GM23338 (cell line): ENCODE measurements around the gene BRME1. TPM values are rescaled to one million over a fixed set of nuclear protein-coding genes. Genes with fewer than 3 reads are reported as not detected.

Experiments
- CREB1 ChIP-seq: fragments of 250-450 bp; sonication (Bioruptor Pico); IDR thresholded peaks from 2 replicates; pipeline ENCODE4 v1.5.0; 2020; ENCODE audit warnings: low read depth, mild to moderate bottlenecking, moderate library complexity
- EZH2phosphoT487 ChIP-seq: fragments of 200-600 bp; sonication (generic); IDR thresholded peaks from one replicate; pipeline ENCODE4 v1.8.1; 2018; ENCODE audit warnings: antibody characterized with exemption; ENCODE audit not compliant: unreplicated experiment
- JUNB ChIP-seq: IDR thresholded peaks from one replicate; pipeline ENCODE4 v1.6.1; 2016; ENCODE audit warnings: antibody characterized with exemption; ENCODE audit not compliant: unreplicated experiment
- NANOG ChIP-seq: IDR thresholded peaks from 2 replicates; pipeline ENCODE4 v1.6.1; 2016; ENCODE audit warnings: antibody characterized with exemption, borderline replicate concordance
- STAT1 ChIP-seq: IDR thresholded peaks from one replicate; pipeline ENCODE4 v1.6.1; 2016; ENCODE audit warnings: antibody characterized with exemption; ENCODE audit not compliant: unreplicated experiment
- ZNF114 ChIP-seq: fragments of 250-450 bp; sonication (Bioruptor Pico); IDR thresholded peaks from 2 replicates; pipeline ENCODE4 v1.5.0; 2020; ENCODE audit warnings: mild to moderate bottlenecking, moderate library complexity
- polyA plus RNA-seq: library from polyadenylated mRNA; unstranded; fragments of >200 nt; fragmentation: Nextera tagmentation; extraction: Ambion mirVana; gene quantifications from 2 replicates; pipeline ENCODE4 v1.2.1, GENCODE V29; 2016
- total RNA-seq: library from RNA; depleted of rRNA; stranded (reverse); fragments of >200 nt; shearing (Covaris generic); gene quantifications from 2 replicates; pipeline ENCODE4 v1.2.3, GENCODE V29; 2014
- TF ChIP-seq, protein P1 (sequence below): fragments of 250-450 bp; sonication (Bioruptor Pico); IDR thresholded peaks from 2 replicates; pipeline ENCODE4 v1.5.0; 2020; ENCODE audit warnings: mild to moderate bottlenecking, moderate library complexity
- TF ChIP-seq, protein P2 (sequence below): IDR thresholded peaks from one replicate; pipeline ENCODE4 v1.6.1; 2018; ENCODE audit warnings: antibody characterized with exemption; ENCODE audit not compliant: unreplicated experiment
- TF ChIP-seq, protein P3 (sequence below), 2 experiments: fragments of 200-600 bp in 1 of 2; sonication (generic) in 1 of 2; conservative IDR thresholded peaks; 2 replicates each; pipeline versions ENCODE4 v1.5.1 to v1.6.1; 2016 to 2017; ENCODE audit warnings: antibody characterized with exemption in 2 of 2, low read depth in 2 of 2, mild to moderate bottlenecking in 2 of 2, moderate library complexity in 1 of 2

The BRME1 gene
- total and polyA plus RNA-seq, 2 experiments from 2014 or later, result 3.9 to 4.0 TPM

DNA sequence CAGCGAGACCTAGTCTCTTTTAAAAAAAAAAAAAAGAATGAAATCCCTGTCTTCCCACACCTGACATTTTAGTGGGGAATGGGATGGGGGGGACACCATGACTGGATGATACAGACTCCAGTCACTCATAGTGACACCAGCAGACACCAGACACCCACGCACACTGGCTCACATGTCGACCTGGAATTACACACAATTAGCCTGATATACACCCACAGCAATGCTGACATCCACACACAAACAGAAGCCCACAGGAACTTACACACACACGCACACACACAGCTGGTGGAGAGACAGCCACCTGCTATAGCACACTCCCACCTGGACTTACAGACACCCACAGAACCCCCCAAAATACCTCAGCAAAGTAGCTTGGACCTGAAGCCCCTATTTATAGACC is 37.3 kb downstream of the BRME1 start (continued):
- TF ChIP-seq, protein P1, sequence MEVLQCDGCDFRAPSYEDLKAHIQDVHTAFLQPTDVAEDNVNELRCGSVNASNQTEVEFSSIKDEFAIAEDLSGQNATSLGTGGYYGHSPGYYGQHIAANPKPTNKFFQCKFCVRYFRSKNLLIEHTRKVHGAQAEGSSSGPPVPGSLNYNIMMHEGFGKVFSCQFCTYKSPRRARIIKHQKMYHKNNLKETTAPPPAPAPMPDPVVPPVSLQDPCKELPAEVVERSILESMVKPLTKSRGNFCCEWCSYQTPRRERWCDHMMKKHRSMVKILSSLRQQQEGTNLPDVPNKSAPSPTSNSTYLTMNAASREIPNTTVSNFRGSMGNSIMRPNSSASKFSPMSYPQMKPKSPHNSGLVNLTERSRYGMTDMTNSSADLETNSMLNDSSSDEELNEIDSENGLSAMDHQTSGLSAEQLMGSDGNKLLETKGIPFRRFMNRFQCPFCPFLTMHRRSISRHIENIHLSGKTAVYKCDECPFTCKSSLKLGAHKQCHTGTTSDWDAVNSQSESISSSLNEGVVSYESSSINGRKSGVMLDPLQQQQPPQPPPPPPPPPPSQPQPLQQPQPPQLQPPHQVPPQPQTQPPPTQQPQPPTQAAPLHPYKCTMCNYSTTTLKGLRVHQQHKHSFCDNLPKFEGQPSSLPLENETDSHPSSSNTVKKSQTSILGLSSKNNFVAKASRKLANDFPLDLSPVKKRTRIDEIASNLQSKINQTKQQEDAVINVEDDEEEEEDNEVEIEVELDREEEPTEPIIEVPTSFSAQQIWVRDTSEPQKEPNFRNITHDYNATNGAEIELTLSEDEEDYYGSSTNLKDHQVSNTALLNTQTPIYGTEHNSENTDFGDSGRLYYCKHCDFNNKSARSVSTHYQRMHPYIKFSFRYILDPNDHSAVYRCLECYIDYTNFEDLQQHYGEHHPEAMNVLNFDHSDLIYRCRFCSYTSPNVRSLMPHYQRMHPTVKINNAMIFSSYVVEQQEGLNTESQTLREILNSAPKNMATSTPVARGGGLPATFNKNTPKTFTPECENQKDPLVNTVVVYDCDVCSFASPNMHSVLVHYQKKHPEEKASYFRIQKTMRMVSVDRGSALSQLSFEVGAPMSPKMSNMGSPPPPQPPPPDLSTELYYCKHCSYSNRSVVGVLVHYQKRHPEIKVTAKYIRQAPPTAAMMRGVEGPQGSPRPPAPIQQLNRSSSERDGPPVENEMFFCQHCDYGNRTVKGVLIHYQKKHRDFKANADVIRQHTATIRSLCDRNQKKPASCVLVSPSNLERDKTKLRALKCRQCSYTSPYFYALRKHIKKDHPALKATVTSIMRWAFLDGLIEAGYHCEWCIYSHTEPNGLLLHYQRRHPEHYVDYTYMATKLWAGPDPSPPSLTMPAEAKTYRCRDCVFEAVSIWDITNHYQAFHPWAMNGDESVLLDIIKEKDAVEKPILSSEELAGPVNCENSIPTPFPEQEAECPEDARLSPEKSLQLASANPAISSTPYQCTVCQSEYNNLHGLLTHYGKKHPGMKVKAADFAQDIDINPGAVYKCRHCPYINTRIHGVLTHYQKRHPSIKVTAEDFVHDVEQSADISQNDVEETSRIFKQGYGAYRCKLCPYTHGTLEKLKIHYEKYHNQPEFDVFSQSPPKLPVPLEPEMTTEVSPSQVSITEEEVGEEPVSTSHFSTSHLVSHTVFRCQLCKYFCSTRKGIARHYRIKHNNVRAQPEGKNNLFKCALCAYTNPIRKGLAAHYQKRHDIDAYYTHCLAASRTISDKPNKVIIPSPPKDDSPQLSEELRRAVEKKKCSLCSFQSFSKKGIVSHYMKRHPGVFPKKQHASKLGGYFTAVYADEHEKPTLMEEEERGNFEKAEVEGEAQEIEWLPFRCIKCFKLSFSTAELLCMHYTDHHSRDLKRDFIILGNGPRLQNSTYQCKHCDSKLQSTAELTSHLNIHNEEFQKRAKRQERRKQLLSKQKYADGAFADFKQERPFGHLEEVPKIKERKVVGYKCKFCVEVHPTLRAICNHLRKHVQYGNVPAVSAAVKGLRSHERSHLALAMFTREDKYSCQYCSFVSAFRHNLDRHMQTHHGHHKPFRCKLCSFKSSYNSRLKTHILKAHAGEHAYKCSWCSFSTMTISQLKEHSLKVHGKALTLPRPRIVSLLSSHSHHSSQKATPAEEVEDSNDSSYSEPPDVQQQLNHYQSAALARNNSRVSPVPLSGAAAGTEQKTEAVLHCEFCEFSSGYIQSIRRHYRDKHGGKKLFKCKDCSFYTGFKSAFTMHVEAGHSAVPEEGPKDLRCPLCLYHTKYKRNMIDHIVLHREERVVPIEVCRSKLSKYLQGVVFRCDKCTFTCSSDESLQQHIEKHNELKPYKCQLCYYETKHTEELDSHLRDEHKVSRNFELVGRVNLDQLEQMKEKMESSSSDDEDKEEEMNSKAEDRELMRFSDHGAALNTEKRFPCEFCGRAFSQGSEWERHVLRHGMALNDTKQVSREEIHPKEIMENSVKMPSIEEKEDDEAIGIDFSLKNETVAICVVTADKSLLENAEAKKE (CRISPR knock-in tag), result no peak
- TF ChIP-seq, protein P2, sequence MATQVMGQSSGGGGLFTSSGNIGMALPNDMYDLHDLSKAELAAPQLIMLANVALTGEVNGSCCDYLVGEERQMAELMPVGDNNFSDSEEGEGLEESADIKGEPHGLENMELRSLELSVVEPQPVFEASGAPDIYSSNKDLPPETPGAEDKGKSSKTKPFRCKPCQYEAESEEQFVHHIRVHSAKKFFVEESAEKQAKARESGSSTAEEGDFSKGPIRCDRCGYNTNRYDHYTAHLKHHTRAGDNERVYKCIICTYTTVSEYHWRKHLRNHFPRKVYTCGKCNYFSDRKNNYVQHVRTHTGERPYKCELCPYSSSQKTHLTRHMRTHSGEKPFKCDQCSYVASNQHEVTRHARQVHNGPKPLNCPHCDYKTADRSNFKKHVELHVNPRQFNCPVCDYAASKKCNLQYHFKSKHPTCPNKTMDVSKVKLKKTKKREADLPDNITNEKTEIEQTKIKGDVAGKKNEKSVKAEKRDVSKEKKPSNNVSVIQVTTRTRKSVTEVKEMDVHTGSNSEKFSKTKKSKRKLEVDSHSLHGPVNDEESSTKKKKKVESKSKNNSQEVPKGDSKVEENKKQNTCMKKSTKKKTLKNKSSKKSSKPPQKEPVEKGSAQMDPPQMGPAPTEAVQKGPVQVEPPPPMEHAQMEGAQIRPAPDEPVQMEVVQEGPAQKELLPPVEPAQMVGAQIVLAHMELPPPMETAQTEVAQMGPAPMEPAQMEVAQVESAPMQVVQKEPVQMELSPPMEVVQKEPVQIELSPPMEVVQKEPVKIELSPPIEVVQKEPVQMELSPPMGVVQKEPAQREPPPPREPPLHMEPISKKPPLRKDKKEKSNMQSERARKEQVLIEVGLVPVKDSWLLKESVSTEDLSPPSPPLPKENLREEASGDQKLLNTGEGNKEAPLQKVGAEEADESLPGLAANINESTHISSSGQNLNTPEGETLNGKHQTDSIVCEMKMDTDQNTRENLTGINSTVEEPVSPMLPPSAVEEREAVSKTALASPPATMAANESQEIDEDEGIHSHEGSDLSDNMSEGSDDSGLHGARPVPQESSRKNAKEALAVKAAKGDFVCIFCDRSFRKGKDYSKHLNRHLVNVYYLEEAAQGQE, result no peak
- TF ChIP-seq STAT1, result no peak
- TF ChIP-seq CREB1, result no peak
- no peak for TF ChIP-seq JUNB
- TF ChIP-seq ZNF114 (CRISPR knock-in tag), result no peak
- TF ChIP-seq, protein P3, sequence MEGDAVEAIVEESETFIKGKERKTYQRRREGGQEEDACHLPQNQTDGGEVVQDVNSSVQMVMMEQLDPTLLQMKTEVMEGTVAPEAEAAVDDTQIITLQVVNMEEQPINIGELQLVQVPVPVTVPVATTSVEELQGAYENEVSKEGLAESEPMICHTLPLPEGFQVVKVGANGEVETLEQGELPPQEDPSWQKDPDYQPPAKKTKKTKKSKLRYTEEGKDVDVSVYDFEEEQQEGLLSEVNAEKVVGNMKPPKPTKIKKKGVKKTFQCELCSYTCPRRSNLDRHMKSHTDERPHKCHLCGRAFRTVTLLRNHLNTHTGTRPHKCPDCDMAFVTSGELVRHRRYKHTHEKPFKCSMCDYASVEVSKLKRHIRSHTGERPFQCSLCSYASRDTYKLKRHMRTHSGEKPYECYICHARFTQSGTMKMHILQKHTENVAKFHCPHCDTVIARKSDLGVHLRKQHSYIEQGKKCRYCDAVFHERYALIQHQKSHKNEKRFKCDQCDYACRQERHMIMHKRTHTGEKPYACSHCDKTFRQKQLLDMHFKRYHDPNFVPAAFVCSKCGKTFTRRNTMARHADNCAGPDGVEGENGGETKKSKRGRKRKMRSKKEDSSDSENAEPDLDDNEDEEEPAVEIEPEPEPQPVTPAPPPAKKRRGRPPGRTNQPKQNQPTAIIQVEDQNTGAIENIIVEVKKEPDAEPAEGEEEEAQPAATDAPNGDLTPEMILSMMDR (conservative IDR thresholded peaks at IDR 0.05; ENCODE audit: low read depth in 2 of 2), result no peak
- TF ChIP-seq EZH2phosphoT487, result no peak
- no peak for TF ChIP-seq NANOG
